Thyroid gland (tissue), 4 donors: Measurements from ENCODE around the gene CLSTN2. TPM values are rescaled to one million over a fixed set of nuclear protein-coding genes. Genes with fewer than 3 reads are reported as not detected.

Source experiments
- DNase-seq, 2 donors: peaks; one replicate each; pipeline ENCODE4 v3.0.0-alpha.2; 2019
- H3K27ac ChIP-seq, 3 donors: fragments of 200-600 bp; sonication (generic); 1 replicate in 2 of 3; 2 replicates in 1 of 3; pipeline ENCODE4 v1.5.1; 2016 to 2019; ENCODE audit warnings: mild to moderate bottlenecking in 1 of 3, moderate library complexity in 1 of 3
- H3K27me3 ChIP-seq: fragments of 200-600 bp; sonication (generic); one replicate; pipeline ENCODE4 v1.5.1; 2019
- H3K36me3 ChIP-seq, 2 donors: fragments of 200-600 bp; sonication (generic); one replicate each; pipeline ENCODE4 v1.5.1; 2016 to 2019
- H3K4me1 ChIP-seq, 2 donors: fragments of 200-600 bp; sonication (generic); one replicate each; pipeline ENCODE4 v1.5.1; 2017 to 2019
- H3K4me3 ChIP-seq, 3 donors: fragments of 200-600 bp; sonication (generic); replicated peaks in 1 of 3; 1 replicate in 2 of 3; 2 replicates in 1 of 3; pipeline ENCODE4 v1.5.1; 2016; ENCODE audit warnings: mild to moderate bottlenecking in 1 of 3
- H3K9me3 ChIP-seq: fragments of 200-600 bp; sonication (generic); one replicate; pipeline ENCODE4 v1.5.1; 2017
- POLR2A ChIP-seq, 2 donors: fragments of 450-650 bp; IDR thresholded peaks; one replicate each; pipeline ENCODE4 v1.6.1; 2017; ENCODE audit warnings: antibody characterized with exemption in 2 of 2, mild to moderate bottlenecking in 2 of 2, moderate library complexity in 1 of 2
- WGBS, 2 donors: methylation state at CpG; one replicate each; pipeline ENCODE4 v1.1.5; 2017; 5-methylcytosine and 5-hydroxymethylcytosine counted together
- intact Hi-C: fragments of 100-400 bp; cut with DNase I; formaldehyde crosslinking; loops from one replicate; pipeline ENCODE4 v1.15.1; 2023
- total RNA-seq, 4 donors: library from RNA; depleted of rRNA; stranded (reverse); fragments of >200 nt; gene quantifications; one replicate each; pipeline ENCODE4 v1.2.3, GENCODE V29; 2016
- TF ChIP-seq, protein P1 (sequence below), 6 experiments: fragments of 200-600 bp in 3 of 6; fragments of 450-650 bp in 3 of 6; sonication (generic) in 3 of 6; IDR thresholded peaks; one replicate each; pipeline ENCODE4 v1.5.1; 2016 to 2019; ENCODE audit warnings: antibody characterized with exemption in 6 of 6, mild to moderate bottlenecking in 2 of 6, inconsistent platforms in 1 of 6, moderate library complexity in 1 of 6

CLSTN2 gene
- total RNA-seq, 4 donors from 2014 or later: 9.7 to 32.9 (median 15.5) TPM

DNA sequence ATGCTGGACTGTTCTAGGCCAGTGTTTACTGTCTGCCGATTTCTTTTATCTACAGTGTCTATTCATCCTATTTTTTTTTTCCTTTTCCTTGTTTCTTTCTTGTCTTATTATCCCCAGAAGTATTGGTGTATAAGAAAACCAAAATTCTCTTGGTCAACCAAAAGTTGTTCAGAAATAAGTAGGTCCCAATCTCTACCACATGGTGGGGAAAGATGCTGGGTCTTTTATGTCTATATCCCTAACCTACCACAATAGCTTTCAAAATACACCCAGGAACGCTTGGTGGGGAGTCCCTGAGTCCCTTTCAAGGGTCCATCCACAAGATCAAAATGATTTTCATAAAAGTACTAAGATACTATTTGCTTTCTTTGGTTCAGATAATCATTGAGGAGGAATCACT lies 225.6 kb downstream of the CLSTN2 start:
- Histone ChIP-seq H3K27me3 (no peaks in the 10 kb centered on the region), H3K27ac (no peak overlapping the region), H3K9me3 (no peaks in the 10 kb centered on the region), H3K36me3 (no peaks in the 10 kb centered on the region), H3K4me3 (no peak overlapping the region), H3K4me1 (no peaks in the 10 kb centered on the region)
- 84 to 89% methylated on average over 2 of the region's 2 CpGs for WGBS, 2 donors
- no peak for DNase-seq
- TF ChIP-seq, protein P1, sequence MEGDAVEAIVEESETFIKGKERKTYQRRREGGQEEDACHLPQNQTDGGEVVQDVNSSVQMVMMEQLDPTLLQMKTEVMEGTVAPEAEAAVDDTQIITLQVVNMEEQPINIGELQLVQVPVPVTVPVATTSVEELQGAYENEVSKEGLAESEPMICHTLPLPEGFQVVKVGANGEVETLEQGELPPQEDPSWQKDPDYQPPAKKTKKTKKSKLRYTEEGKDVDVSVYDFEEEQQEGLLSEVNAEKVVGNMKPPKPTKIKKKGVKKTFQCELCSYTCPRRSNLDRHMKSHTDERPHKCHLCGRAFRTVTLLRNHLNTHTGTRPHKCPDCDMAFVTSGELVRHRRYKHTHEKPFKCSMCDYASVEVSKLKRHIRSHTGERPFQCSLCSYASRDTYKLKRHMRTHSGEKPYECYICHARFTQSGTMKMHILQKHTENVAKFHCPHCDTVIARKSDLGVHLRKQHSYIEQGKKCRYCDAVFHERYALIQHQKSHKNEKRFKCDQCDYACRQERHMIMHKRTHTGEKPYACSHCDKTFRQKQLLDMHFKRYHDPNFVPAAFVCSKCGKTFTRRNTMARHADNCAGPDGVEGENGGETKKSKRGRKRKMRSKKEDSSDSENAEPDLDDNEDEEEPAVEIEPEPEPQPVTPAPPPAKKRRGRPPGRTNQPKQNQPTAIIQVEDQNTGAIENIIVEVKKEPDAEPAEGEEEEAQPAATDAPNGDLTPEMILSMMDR (IDR thresholded peaks at IDR 0.05): no peak
- no peak for TF ChIP-seq POLR2A (IDR thresholded peaks at IDR 0.05)
- intact Hi-C loops: no loop called here

DNA sequence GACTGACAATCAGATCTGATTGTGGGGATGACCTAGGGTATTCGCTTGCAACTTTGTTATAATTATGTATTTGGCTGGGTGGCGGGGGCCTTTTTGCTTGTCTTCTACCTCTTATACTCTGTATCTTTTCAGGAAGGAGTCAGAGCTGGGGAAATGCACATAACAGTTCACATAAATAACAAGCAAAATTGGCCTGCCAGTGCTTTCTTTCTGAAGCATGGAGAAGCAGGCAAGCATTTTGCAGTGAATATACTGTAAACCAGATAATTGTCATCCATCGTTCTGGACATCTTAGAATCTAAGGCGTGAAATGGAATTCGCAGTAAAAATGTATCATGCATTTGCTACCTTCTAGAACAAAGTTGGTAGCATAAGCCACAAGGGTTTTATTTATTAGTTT lies 227.6 kb downstream of the CLSTN2 start:
- no peak for TF ChIP-seq POLR2A (IDR thresholded peaks at IDR 0.05)
- TF ChIP-seq, protein P1 (IDR thresholded peaks at IDR 0.05): no peak
- H3K4me1 ChIP-seq: no peaks in the 10 kb centered on the region
- H3K27me3 ChIP-seq: no peaks in the 10 kb centered on the region
- no peaks in the 10 kb centered on the region for H3K36me3 ChIP-seq
- H3K4me3 ChIP-seq: no peak overlapping the region
- intact Hi-C loops: no loop called here
- 93 to 95% methylated on average over 5 of the region's 5 CpGs for WGBS, 2 donors
- no peaks in the 10 kb centered on the region for H3K9me3 ChIP-seq
- no peak for DNase-seq
- H3K27ac ChIP-seq: no peak overlapping the region

DNA sequence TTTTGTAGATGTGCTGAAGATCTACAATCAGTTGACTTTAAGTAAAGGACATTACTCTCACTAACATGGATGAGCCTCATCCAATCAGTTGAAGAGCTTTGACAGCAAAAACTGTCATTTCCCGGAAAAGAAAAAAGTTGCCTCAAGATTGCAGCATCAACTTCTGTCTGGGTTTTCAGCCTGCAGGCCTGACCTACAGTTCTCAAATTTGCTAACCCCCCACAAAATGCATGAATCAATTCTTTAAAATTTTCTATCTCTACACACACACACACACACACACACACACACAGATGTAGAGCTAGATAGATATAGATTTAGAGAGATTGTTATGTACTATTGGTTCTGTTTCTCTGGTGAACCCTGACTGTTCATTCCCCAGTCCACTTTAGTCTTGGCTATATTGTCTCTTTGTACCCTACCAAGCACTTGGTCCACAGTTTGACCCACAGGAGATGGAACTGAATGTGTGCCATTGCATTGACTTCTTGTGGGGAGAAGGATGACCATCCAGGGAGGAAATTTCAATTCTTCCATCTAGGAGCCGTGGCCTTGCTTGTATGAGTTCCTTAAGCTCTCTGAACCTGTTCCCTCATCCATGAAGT lies 228.3 kb downstream of the CLSTN2 start:
- no peak for DNase-seq
- 94% methylated on average over 2 of the region's 2 CpGs for WGBS, 2 donors
- Histone ChIP-seq H3K4me1 (no peaks in the 10 kb centered on the region), H3K27me3 (no peaks in the 10 kb centered on the region), H3K9me3 (no peaks in the 10 kb centered on the region), H3K27ac (no peak overlapping the region), H3K36me3 (no peaks in the 10 kb centered on the region), H3K4me3 (no peak overlapping the region)
- TF ChIP-seq, protein P1 (IDR thresholded peaks at IDR 0.05): no peak
- no peak for TF ChIP-seq POLR2A (IDR thresholded peaks at IDR 0.05)
- intact Hi-C loops: no loop called here

DNA sequence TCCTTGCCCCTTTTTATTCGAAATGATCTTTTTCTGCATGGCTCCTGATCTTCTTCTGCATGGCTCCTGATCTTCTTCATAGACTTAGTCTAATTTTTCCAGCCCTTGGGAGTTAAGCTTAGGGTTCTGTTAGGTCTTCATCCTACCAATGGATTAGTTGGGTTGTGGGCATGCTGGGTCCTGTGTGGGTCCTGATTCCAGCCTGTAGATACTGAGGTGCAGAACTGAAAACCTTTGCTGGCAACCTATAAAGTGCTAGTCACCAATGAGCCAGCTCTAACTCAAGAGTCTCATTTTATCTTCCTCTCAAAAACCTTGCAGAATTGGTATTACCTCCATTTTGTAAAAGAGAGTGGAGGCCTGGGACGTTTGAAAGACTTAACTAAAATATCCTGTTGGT lies 229.2 kb downstream of the CLSTN2 start:
- Histone ChIP-seq H3K27me3 (no peaks in the 10 kb centered on the region), H3K4me1 (no peaks in the 10 kb centered on the region), H3K36me3 (no peaks in the 10 kb centered on the region), H3K9me3 (no peaks in the 10 kb centered on the region), H3K27ac (no peak overlapping the region), H3K4me3 (no peak overlapping the region)
- intact Hi-C loops: no loop called here
- no peak for DNase-seq
- 85 to 87% methylated on average over 2 of the region's 2 CpGs for WGBS, 2 donors
- no peak for TF ChIP-seq POLR2A (IDR thresholded peaks at IDR 0.05)
- TF ChIP-seq, protein P1 (IDR thresholded peaks at IDR 0.05): no peak

DNA sequence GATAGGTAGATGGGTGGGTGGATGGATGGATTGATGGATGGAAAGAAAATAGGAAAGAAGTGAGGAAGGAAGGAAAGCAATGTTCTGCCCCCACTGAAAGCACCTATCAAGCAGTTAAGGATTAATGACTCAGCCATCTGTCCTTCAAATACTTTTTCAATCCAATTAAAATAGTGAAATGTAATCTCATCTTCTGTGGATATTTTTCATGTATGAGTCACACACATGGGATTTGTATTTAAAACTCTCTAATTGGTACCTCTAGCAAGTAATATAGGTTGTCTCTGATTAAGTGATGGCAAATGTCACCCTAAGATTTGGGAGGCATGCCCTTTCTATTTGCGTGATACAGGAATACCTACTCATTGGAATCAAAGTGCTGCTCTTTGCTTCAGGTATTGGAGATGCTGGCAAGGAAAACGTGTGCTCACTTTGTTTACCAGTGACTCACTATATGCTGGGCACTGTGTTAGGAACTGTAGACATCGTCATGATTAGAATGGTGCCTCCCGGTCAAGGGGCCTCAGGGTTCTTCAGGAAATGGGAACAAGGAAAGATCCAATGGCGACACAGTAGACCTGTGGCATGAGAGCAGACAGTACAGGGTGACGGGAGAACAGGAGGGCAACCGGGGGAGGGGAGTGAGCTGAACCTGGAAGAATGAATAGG lies 230.1 kb downstream of the CLSTN2 start:
- H3K27ac ChIP-seq: no peak overlapping the region
- TF ChIP-seq, protein P1 (IDR thresholded peaks at IDR 0.05): no peak
- no peak for TF ChIP-seq POLR2A (IDR thresholded peaks at IDR 0.05)

More for the DNA sequence above, 230.1 kb downstream of the CLSTN2 start:
- 86 to 89% methylated on average over 7 of the region's 7 CpGs for WGBS, 2 donors
- Histone ChIP-seq H3K4me1 (no peaks in the 10 kb centered on the region), H3K4me3 (no peak overlapping the region), H3K36me3 (no peaks in the 10 kb centered on the region), H3K27me3 (no peaks in the 10 kb centered on the region), H3K9me3 (no peaks in the 10 kb centered on the region)
- DNase-seq: no peak
- intact Hi-C loops: no loop called here
